Renal pelvis (tissue), 4 donors: ENCODE data around the gene NT5M. TPM values are rescaled to one million over a fixed set of nuclear protein-coding genes. Genes with fewer than 3 reads are reported as not detected.
A peak's percentile ranks its signal among the peaks of the same experiment; 100 is the strongest.

Experiments used
- DNase-seq: peaks from one replicate; pipeline ENCODE4 v3.0.0-alpha.2; 2013
- polyA plus RNA-seq, 3 donors: library from polyadenylated mRNA; unstranded; fragments of 120-200 nt; gene quantifications; one replicate each; pipeline ENCODE4 v1.2.1, GENCODE V29; 2013; ENCODE audit not compliant: insufficient read length in 3 of 3

NT5M gene
- polyA plus RNA-seq, 3 donors = 5.6 to 5.9 (median 5.8) TPM

DNA sequence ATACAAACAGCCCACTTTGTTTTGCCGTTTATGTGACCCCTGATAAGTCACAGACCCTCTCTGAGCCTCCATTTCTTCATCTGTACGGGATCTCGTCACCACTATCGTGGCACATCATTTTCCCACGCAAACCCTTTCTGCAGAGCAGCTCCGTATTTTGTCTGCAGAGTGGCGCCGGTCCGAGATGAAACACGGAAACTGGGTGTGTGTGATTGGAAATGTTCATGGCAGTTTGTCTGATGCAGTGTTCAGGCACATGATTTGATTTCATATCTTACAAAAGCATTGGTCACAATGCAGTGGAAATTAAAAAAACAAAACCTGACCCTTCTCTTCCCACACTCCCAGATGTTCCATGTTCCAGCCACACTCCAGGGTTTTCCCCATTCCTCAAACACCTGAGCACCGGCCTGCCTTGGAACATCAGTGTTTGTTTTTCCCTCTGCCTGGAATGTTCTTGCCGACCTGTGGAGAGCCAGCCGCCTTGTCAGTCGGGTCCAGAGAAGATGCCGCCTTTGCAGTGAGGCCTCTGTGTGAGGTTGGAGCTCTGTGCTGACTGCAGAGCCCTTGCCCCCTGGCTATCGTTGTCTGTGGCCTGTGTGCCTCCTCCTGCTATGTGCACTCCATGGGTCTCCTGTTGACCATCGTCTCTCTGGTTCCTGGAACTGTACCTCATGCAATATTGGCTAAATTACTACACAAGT lies 39.2 kb downstream of the NT5M start:
- no peak for DNase-seq

DNA sequence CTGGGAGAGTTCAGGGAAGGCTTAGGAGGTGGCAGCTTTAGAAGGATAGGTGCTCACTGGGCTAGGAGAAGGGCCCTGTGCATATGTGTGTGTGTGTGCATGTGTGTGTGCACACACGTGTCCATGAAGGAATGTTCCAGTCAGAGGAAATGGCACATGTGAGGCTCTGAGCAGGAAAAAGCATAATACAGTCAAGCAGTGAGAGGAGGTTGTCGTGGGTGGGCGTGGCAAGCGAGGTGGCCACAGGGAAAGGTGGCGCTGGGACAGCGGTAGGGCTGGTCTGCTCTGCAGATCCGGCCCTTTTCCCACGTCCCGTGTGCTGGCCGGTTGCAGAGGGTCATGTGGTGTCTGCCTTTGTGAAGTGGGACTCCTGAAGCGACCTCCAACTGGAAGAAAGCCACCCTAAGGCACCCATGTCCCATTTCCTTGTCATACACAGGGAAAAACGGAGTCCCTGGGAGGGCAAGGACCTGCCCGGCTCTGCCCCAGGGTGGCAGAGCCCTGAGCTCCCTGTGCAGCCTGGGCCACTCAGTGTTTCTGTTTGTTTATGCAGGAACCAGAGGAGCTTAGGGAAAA lies 40.1 kb downstream of the NT5M start:
- DNase-seq = no peak

DNA sequence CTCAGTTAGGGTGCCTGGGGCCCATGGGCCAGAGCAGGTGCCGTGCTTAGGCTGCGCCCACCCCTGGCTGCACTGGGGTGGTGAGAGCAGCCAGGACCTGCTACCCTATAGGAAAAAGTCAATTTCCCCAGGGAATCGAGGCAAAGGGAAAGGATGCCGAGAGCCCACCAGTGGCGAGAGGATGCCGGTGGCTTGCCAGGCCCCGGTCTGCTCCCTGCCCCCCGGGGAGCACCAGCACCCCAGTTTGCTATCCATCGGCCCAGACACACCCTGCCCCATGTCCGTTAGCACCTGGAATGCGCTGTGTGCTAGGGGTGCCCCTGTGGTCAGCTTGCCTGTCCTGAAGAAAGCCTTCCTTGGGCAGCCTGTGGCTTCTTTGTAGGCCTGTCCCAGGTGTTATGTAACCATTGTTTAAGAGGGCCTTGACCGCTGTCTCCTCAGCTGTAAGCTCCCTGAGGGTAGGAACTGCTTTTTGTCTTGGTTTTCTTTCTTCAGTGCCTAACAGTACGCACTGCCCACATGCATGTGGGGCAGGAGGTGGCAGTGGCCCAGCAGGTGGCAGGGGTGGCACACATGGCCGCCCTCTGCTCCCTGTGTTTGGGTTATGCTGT lies 40.8 kb downstream of the NT5M start:
- no peak for DNase-seq

GRCh38 chr17:17344507-17345293 lies 41.5 kb downstream of the NT5M start:
- DNase-seq = no peak

DNA sequence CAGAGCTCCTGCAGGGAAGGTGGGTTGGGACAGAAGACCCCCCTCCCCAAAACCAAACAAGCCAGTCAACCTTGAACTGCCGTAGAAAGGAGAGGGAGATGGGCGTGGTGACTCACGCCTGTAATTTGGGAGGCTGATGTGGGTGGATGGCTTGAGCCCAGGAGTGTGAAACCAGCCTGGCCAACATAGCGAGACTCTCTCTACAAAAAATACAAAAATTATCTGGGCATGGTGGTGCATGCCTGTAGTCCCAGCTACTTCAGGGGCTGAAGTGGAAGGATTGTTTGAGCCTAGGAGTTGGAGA lies 42.1 kb downstream of the NT5M start:
- no peak for DNase-seq

DNA sequence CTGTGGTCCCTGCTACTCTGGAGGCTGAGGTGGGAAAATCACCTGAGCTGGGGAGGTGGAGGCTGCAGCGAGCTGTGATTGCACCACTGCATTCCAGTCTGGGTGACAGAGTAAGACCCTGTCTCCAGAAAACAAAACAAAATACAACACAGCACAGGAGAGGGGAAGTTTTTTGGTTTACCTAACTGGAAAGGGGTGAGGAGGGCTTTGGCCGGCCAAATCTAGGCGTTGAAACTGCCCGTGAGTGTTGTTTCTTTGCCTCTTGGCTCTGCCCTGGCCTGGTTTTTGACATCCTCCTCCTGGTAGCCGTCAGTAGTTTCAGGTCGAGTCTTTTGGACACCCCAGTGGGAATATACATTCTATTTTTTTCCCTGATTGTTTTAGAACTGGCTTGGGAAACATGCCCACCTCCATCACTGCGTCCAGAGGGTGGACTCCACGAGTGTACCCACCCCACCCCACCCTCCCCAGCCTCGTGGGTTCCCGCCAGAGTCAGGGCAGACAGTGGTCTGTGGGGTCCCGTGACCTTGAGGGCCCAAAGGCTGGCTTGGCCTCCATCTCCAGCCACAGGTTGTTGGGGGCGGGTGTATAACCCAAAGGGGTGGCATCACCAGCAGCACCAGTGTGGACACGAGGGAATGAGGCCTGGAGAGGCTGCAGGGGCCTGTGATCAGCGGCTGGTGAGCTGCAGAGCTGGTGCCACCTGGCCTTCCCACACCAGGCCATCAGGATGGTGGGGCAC lies 42.7 kb downstream of the NT5M start:
- DNase-seq = no peak

GRCh38 chr17:17346428-17347233 lies 43.5 kb downstream of the NT5M start:
- no peak for DNase-seq

DNA sequence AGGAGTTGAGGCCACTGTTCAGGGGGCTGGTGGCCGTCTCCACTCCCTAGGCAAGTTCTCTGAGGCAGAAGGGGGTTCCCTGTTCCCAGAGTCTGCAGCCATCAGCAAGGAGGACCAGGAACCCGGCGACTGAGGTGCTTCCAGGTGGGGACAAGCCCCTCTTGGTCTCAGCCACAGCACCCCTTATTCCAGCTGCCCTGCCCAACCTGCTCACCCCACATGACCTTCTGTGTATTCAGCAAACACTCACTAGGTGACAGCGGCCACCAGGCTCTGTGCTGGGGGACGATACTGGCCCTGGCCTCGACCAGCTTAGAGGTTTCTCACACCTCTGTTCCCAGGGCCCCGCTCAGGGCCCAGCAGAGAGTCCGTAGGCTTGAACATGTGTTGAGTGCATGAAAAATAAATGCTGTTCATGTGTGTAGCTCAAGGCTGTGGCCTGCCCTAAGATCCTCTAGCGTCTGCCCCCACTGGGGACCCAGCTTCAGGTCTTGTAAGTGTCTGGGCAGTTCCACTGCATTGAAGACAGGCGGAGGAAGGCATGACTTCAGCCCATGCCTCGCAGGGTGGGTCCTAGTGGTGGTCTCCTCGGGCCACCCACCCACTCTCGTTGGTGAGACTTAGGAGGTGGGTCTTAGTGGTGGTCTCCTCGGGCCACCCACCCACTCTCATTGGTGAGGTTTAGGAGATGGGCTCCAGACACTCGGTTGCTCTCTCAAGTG lies 44.2 kb downstream of the NT5M start:
- no peak for DNase-seq

DNA sequence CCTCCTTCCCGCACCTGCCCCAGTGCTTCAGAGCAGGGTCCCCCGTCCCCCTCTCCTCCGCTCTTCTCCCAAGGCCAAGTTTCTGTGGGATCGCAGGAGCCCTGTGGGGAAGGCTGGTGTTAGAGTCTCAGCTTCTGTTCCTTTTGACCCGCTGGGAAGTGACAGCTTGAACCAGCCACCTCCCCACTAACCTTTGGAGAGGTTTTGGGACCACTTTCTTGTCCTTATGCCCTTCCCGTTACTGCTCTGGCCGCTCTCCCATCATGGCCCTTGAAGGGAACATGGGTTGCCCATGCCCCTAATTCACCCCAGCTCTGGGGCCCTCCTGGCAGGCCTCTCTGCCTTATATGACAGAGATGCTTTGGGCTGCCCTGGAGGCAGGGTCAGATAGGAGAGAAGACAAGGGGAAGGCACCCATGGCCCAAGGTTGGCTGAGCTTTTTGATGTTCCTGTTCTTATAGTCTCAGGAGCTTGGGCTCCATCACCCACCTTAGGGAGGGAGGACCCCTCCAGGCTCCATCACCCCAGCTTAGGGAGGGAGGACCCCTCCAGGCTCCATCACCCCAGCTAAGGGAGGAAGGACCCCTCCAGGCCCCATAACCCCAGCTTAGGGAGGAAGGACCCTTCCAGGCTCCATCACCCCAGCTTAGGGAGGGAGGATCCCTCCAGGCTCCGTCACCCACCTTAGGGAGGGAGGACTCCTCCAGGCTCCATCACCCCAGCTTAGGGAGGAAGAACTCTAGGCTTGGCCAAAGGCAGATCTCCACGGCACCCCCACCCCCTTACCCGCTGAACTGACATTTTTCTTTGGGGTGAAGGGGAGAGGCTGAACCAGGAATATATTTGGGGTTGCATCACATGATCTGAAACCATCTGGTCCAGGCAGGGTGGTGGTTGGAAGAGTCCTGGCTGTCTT lies 45.0 kb downstream of the NT5M start:
- DNase-seq = no peak

GRCh38 chr17:17348872-17349723 lies 45.9 kb downstream of the NT5M start:
- DNase-seq = no peak

GRCh38 chr17:17349724-17350106 lies 46.5 kb downstream of the NT5M start:
- DNase-seq = no peak

DNA sequence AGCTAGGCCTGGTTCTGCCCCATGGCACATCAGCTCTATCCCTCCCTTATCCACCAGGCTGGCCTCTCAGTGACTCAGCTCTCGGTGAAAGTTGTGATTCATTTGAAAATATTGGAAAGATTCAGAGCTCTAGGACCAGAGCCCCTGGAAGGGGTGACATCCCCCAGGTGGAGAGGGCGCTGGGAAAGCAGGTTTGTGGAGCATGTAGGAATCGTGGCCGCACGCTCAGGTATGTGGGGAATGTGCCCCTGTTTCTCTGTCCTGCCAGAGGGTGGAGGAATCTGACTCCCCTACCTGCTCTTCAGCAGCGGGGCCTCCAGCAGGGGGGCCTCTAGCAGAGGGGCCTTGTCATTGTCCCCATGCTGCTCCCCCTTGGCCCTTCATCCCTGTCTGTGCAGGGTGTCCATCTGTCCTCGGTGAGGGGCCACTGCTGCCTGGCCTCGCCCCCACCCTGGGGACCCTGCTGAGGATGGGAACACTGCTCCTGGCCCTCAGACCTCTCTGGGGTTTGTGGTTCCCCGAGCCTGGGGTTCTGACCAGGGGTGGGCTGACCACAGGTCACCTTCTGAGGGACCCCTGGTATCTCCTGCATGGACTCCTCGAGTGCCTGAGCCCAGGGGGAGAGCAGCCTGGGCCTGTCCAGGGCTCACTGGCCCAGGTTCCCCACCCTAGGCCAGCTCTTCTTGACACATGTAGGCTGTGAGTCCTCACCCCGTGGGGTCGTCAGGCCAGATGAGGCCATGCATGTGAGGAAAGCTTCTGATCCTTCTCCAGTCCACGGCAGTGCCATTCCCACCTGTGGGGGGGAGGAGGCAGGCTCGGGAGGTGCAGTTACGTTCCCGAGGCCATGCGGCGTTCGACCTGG lies 47.5 kb downstream of the NT5M start:
- DNase-seq = peak; percentile 38

DNA sequence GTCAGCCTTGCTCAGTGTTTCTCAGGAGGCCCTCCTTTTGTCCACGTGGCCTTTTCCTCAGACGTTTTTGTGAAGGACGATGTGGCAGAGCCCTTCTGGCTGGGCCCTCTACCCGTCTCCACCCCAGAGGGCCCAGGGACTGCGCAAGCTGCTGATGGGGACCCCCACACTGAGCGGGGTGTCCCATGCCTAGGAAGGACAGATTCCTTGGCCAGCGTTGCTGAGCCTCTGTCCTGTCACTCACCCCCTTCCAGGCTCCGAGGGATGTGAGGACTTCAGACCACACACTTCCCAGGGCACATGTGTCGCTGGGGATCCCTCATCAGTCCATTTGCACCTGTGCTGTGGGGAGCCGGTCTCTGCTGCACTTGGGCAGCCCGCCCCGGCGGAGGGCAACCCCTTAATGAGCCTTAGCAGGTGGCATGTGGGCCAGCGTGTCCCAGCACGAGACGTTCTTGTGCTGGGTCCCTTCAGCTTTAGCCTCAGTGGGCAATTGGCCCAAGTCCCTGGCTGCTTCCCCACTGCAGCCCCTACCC lies 48.3 kb downstream of the NT5M start:
- no peak for DNase-seq

- DNase-seq = no peak
Measured at GRCh38 chr17:17351901-17352781, 49.0 kb downstream of the NT5M start.

DNA sequence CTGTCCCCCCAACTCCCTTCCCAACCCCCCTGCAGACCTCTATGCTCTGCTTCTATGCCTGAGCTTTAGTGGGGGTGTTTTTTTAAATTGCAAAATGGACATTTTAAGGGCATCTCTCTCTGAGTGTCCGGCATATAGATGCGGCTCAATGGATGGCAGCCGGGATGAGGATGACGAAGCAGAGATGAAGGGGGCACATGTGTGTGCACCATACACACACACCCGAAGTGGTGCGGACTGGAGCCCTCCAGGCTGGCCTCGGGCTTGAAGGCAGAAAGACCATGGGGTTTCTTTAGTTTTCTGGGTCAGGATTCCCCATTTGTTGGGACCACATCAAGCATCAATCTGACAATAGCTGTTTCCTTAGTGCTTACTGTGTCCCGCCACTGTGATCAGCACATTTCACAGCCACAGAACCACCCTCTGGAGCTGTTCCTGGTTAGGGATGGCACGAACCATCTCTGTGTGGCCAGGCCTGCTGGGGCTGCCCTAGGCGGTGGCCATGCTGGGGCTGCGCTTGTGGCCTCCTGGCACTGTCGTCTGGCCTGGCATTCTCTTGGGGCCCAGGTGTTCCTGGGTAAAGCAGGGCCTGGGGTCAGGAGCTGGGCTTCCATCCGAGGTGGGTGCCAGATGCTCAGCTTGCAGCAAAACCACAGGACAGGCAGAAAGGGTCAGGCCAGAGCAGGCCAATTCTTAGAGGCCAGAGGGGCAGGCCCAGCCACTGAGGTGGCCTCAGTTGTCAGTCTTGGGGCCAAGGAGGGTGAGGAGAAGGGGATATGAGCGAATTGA lies 49.9 kb downstream of the NT5M start:
- no peak for DNase-seq
